ENCODE measurements around the gene DOCK2.

The DOCK2 gene

GRCh38 chr5:169599451-169599850 is 37.6 kb upstream of the DOCK2 start:
- no peak for DNase-seq
- no peaks in the 10 kb centered on the region for H3K27me3 ChIP-seq (ENCODE audit: insufficient read depth, low read depth, severe bottlenecking)
- no peak overlapping the region for H3K4me3 ChIP-seq (ENCODE audit: low read depth, low read length)
- H3K9me3 ChIP-seq (ENCODE audit: severe bottlenecking) = no peaks in the 10 kb centered on the region
- peaks cover 59% of the 10 kb centered on the region for H3K36me3 ChIP-seq
- TF ChIP-seq CTCF (IDR thresholded peaks at IDR 0.05; ENCODE audit: low read depth, low read length) = no peak
- H3K27ac ChIP-seq = no peak overlapping the region

- Histone ChIP-seq H3K9me3 (ENCODE audit: severe bottlenecking) (no peaks in the 10 kb centered on the region), H3K27me3 (ENCODE audit: insufficient read depth, low read depth, severe bottlenecking) (no peaks in the 10 kb centered on the region), H3K36me3 (peaks cover 37% of the 10 kb centered on the region), H3K4me3 (ENCODE audit: low read depth, low read length) (no peak overlapping the region), H3K27ac (no peak overlapping the region)
- DNase-seq = no peak
- TF ChIP-seq CTCF (IDR thresholded peaks at IDR 0.05; ENCODE audit: low read depth, low read length) = no peak
These were observed 34.5 kb upstream of the DOCK2 start for GRCh38 chr5:169602535-169602934.

- Histone ChIP-seq H3K27me3 (ENCODE audit: insufficient read depth, low read depth, severe bottlenecking) (peaks cover 8% of the 10 kb centered on the region), H3K9me3 (ENCODE audit: severe bottlenecking) (no peaks in the 10 kb centered on the region), H3K4me3 (ENCODE audit: low read depth, low read length) (no peak overlapping the region), H3K36me3 (peaks cover 10% of the 10 kb centered on the region), H3K27ac (no peak overlapping the region)
- DNase-seq = no peak
- TF ChIP-seq CTCF (IDR thresholded peaks at IDR 0.05; ENCODE audit: low read depth, low read length) = no peak
These were observed 30.8 kb upstream of the DOCK2 start for GRCh38 chr5:169606279-169606678.

GRCh38 chr5:169607882-169608281 is 29.2 kb upstream of the DOCK2 start:
- Histone ChIP-seq H3K9me3 (ENCODE audit: severe bottlenecking) (no peaks in the 10 kb centered on the region), H3K36me3 (no peaks in the 10 kb centered on the region), H3K27ac (no peak overlapping the region), H3K4me3 (ENCODE audit: low read depth, low read length) (no peak overlapping the region), H3K27me3 (ENCODE audit: insufficient read depth, low read depth, severe bottlenecking) (peaks cover 15% of the 10 kb centered on the region)
- no peak for DNase-seq
- TF ChIP-seq CTCF (IDR thresholded peaks at IDR 0.05; ENCODE audit: low read depth, low read length) = no peak

GRCh38 chr5:169609716-169610115 is 27.4 kb upstream of the DOCK2 start:
- H3K9me3 ChIP-seq (ENCODE audit: severe bottlenecking) = no peaks in the 10 kb centered on the region
- peaks cover 19% of the 10 kb centered on the region for H3K27me3 ChIP-seq (ENCODE audit: insufficient read depth, low read depth, severe bottlenecking)
- no peak overlapping the region for H3K4me3 ChIP-seq (ENCODE audit: low read depth, low read length)
- no peak for TF ChIP-seq CTCF (IDR thresholded peaks at IDR 0.05; ENCODE audit: low read depth, low read length)
- no peak for DNase-seq
- no peaks in the 10 kb centered on the region for H3K36me3 ChIP-seq
- no peak overlapping the region for H3K27ac ChIP-seq

GRCh38 chr5:169610606-169611005 is 26.5 kb upstream of the DOCK2 start:
- DNase-seq = no peak
- H3K36me3 ChIP-seq = no peaks in the 10 kb centered on the region
- no peak overlapping the region for H3K27ac ChIP-seq
- H3K27me3 ChIP-seq (ENCODE audit: insufficient read depth, low read depth, severe bottlenecking) = peaks cover 27% of the 10 kb centered on the region
- H3K4me3 ChIP-seq (ENCODE audit: low read depth, low read length) = no peak overlapping the region
- TF ChIP-seq CTCF (IDR thresholded peaks at IDR 0.05; ENCODE audit: low read depth, low read length) = no peak
- no peaks in the 10 kb centered on the region for H3K9me3 ChIP-seq (ENCODE audit: severe bottlenecking)
